GM12878 (cell line): Measurements from ENCODE around the gene ATF2.

Source experiments
- FOS ChIP-seq: IDR thresholded peaks from 3 replicates; pipeline ENCODE4 v1.6.1; 2011; ENCODE audit warnings: borderline replicate concordance; ENCODE audit not compliant: insufficient read length; ENCODE audit errors: extremely low read depth
- POLR2A ChIP-seq: IDR thresholded peaks from 2 replicates; pipeline ENCODE4 v1.6.1; 2011; ENCODE audit warnings: low read depth, mild to moderate bottlenecking, low read length
- TF ChIP-seq, protein P1 (sequence below), 3 experiments: IDR thresholded peaks in 2 of 3; conservative IDR thresholded peaks in 1 of 3; 2 replicates each; pipeline ENCODE4 v1.5.1; 2011; ENCODE audit warnings: low read depth in 3 of 3, low read length in 3 of 3, mild to moderate bottlenecking in 3 of 3, control low read depth in 2 of 3, moderate library complexity in 2 of 3, inconsistent platforms in 1 of 3, mixed read lengths in 1 of 3; ENCODE audit not compliant: control insufficient read depth in 2 of 3, insufficient read depth in 1 of 3; ENCODE audit errors: extremely low read depth in 1 of 3

DNA sequence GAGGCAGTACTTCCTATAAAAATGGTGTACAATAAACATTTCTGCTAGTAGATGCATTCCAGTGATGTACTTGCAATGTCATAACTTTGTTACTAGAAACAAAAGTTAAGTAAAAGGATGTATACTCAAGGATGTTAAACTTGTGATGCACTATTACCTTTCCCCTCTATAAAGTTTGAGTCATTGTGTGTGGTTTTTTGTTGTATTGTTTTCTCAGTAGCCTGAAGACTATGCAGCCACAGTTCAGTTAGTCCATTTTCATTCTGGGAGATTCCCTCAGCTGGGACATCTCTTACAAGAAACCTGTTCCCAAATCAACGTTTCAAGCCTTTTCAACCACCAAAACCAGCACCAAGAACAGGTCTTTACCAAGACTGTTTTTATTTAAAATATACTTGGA lies 7.9 kb upstream of the ATF2 start:
- TF ChIP-seq, protein P1, sequence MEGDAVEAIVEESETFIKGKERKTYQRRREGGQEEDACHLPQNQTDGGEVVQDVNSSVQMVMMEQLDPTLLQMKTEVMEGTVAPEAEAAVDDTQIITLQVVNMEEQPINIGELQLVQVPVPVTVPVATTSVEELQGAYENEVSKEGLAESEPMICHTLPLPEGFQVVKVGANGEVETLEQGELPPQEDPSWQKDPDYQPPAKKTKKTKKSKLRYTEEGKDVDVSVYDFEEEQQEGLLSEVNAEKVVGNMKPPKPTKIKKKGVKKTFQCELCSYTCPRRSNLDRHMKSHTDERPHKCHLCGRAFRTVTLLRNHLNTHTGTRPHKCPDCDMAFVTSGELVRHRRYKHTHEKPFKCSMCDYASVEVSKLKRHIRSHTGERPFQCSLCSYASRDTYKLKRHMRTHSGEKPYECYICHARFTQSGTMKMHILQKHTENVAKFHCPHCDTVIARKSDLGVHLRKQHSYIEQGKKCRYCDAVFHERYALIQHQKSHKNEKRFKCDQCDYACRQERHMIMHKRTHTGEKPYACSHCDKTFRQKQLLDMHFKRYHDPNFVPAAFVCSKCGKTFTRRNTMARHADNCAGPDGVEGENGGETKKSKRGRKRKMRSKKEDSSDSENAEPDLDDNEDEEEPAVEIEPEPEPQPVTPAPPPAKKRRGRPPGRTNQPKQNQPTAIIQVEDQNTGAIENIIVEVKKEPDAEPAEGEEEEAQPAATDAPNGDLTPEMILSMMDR (IDR thresholded peaks at IDR 0.05 in 2 of 3, conservative IDR thresholded peaks at IDR 0.05 in 1 of 3; ENCODE audit: control insufficient read depth in 2 of 3, extremely low read depth in 1 of 3, insufficient read depth in 1 of 3, low read depth in 3 of 3, low read length in 3 of 3), result no peak
- TF ChIP-seq POLR2A (no peak), FOS (no peak)
